ENCODE measurements around the gene HDAC9.
A peak's percentile ranks its signal among the peaks of the same experiment; 100 is the strongest.

HDAC9 gene

DNA sequence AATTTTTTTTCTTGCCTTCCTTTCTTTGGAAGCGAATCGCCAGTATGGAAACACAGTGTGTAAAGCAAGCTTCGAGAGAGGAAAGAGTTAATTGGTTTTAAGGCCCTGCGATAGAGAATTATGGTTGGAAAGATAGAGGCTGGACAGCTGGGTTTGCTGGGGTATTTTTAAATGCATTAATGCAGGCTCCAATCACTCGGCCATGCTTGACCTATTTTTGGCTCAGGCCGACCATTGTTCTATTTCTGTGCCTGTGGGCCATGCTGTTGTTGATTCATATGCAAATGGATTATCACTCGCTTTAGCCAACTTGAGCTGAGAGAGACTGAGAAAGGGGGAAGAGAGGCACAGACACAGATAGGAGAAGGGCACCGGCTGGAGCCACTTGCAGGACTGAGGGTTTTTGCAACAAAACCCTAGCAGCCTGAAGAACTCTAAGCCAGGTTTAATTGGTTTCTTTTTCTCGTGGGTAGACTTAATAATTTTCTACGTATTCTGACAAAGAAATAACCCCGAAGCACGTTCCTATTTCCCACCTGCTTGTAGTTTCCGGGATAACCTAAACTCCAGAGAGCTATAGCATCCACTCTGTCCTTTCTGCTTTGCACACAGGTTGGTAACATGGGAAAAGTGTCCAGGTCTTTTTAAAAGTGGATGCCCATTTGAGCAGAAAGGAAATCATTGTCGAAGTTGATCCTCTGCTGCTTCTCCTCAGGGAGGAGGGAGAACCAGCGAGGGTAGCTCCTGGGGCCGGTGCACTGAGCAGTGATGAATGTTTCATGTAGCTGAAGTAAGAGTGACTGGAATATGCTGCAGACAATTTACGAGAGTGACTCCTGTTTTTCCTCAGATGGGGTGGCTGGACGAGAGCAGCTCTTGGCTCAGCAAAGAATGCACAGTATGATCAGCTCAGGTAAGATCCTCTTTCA, at the start of gene HDAC9:
Gene HDAC9 (plus strand): TSS at position 338 of the 929 bp plus-strand sequence. CDS start 554 bp downstream, at position 892.
- H3K9ac ChIP-seq (ENCODE audit: low read depth, low read length, poor library complexity, severe bottlenecking), result no peak within 1 kb of the TSS
- H3K79me2 ChIP-seq (ENCODE audit: insufficient read depth, low read length), result peaks cover 65% of the 10 kb centered on the region
- no peaks in the 10 kb centered on the region for H3K9me3 ChIP-seq (ENCODE audit: insufficient read depth, low read depth, low read length)
- H3F3A ChIP-seq (ENCODE audit: low read depth), result no peaks in the 10 kb centered on the region
- peaks cover 43% of the 10 kb centered on the region for H3K4me1 ChIP-seq (ENCODE audit: insufficient read depth, low read length, poor library complexity, severe bottlenecking)
- peaks cover 6% of the 10 kb centered on the region for H4K20me1 ChIP-seq (ENCODE audit: insufficient read depth, low read length, poor library complexity, severe bottlenecking)
- H3K9me2 ChIP-seq (replicated peaks; ENCODE audit: low read depth, low read length), result no peaks in the 10 kb centered on the region
- H3K27me3 ChIP-seq (ENCODE audit: insufficient read depth, low read length, poor library complexity, severe bottlenecking), result no peaks in the 10 kb centered on the region
- peak within 1 kb of the TSS; percentile 2 for H3K4me3 ChIP-seq (ENCODE audit: low read length, poor library complexity, severe bottlenecking)
- H2AFZ ChIP-seq (ENCODE audit: low read length), result no peak within 1 kb of the TSS
- no peaks in the 10 kb centered on the region for H3K36me3 ChIP-seq (ENCODE audit: insufficient read depth, low read length)
- TF ChIP-seq, protein P1, sequence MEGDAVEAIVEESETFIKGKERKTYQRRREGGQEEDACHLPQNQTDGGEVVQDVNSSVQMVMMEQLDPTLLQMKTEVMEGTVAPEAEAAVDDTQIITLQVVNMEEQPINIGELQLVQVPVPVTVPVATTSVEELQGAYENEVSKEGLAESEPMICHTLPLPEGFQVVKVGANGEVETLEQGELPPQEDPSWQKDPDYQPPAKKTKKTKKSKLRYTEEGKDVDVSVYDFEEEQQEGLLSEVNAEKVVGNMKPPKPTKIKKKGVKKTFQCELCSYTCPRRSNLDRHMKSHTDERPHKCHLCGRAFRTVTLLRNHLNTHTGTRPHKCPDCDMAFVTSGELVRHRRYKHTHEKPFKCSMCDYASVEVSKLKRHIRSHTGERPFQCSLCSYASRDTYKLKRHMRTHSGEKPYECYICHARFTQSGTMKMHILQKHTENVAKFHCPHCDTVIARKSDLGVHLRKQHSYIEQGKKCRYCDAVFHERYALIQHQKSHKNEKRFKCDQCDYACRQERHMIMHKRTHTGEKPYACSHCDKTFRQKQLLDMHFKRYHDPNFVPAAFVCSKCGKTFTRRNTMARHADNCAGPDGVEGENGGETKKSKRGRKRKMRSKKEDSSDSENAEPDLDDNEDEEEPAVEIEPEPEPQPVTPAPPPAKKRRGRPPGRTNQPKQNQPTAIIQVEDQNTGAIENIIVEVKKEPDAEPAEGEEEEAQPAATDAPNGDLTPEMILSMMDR (conservative IDR thresholded peaks at IDR 0.05; ENCODE audit: low read length), result no peak
- no peak for TF ChIP-seq EZH2phosphoT487 (IDR thresholded peaks at IDR 0.05; ENCODE audit: borderline replicate concordance)
- peak within 1 kb of the TSS; percentile 38 for H3K4me2 ChIP-seq (ENCODE audit: low read depth, low read length, poor library complexity, severe bottlenecking)

DNA sequence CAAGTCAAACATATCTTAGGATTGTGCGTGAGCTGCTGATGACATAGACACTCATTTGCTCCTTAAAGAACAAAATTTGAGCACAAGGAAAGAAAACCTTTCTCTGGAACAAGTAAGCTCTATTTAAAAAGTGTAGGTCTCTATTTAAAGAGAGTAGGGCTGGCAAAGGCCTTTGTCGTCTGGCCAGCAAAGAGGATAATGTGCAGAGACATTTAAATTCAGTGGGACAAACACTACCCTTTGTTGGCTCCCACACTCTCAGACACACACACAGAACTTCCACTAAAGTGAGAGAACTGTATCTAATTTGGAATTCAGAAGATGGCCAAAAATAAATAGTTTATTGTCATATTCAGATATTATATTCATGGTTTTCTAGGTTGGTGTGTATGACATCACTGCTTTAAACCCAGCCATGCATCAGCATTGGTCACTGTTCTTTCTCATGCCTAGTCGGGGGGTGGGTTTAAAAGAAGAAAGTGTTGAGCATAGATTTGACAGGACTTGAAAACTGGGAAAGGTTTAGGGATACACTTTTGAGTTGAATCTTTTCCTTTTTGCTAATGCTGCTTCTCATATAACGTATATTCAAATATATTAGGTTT, 49.5 kb upstream of the HDAC9 start:
- no peaks in the 10 kb centered on the region for H3K9me2 ChIP-seq (replicated peaks; ENCODE audit: low read depth, low read length)
- H3K4me3 ChIP-seq (ENCODE audit: low read length, poor library complexity, severe bottlenecking), result no peak overlapping the region
- no peaks in the 10 kb centered on the region for H4K20me1 ChIP-seq (ENCODE audit: insufficient read depth, low read length, poor library complexity, severe bottlenecking)
- H3K9ac ChIP-seq (ENCODE audit: low read depth, low read length, poor library complexity, severe bottlenecking), result no peak overlapping the region
- peaks cover 6% of the 10 kb centered on the region; the same call in 1 of the 2 replicates for H3K9me3 ChIP-seq (ENCODE audit: insufficient read depth, low read depth, low read length)
- no peak overlapping the region for H3K4me2 ChIP-seq (ENCODE audit: low read depth, low read length, poor library complexity, severe bottlenecking)
- no peaks in the 10 kb centered on the region for H3K27me3 ChIP-seq (ENCODE audit: insufficient read depth, low read length, poor library complexity, severe bottlenecking)
- TF ChIP-seq, protein P1 (conservative IDR thresholded peaks at IDR 0.05; ENCODE audit: low read length), result no peak
- no peak for TF ChIP-seq EZH2phosphoT487 (IDR thresholded peaks at IDR 0.05; ENCODE audit: borderline replicate concordance)
- H3K79me2 ChIP-seq (ENCODE audit: insufficient read depth, low read length), result peaks cover 31% of the 10 kb centered on the region
- no peaks in the 10 kb centered on the region for H3F3A ChIP-seq (ENCODE audit: low read depth)
- no peaks in the 10 kb centered on the region for H3K4me1 ChIP-seq (ENCODE audit: insufficient read depth, low read length, poor library complexity, severe bottlenecking)
- no peak overlapping the region for H2AFZ ChIP-seq (ENCODE audit: low read length)
- H3K36me3 ChIP-seq (ENCODE audit: insufficient read depth, low read length), result peaks cover 3% of the 10 kb centered on the region; the same call in 1 of the 2 replicates

DNA sequence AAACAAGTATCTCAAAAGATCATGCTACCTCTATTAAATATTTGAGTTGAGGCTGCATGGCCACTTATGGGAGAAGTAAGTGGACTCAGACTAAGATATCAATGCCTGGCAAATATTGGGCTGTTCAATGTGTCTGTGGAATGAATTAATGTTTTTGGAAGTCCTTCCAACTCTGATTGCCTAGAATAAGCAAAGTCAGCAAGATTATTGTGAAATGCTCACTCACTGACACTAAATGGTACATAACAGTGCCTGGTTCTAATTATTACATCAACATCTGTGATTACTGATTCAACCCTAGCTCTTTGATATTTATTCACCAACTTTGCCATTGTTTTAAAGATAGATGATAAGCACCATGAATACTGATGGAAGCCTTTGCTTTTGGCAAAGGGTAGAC, 45.5 kb upstream of the HDAC9 start:
- Histone ChIP-seq H3K27me3 (ENCODE audit: insufficient read depth, low read length, poor library complexity, severe bottlenecking) (no peaks in the 10 kb centered on the region), H4K20me1 (ENCODE audit: insufficient read depth, low read length, poor library complexity, severe bottlenecking) (no peaks in the 10 kb centered on the region), H3K79me2 (ENCODE audit: insufficient read depth, low read length) (peaks cover 27% of the 10 kb centered on the region), H3K4me2 (ENCODE audit: low read depth, low read length, poor library complexity, severe bottlenecking) (no peak overlapping the region), H3K4me1 (ENCODE audit: insufficient read depth, low read length, poor library complexity, severe bottlenecking) (peaks cover 7% of the 10 kb centered on the region), H3F3A (ENCODE audit: low read depth) (no peaks in the 10 kb centered on the region), H3K9ac (ENCODE audit: low read depth, low read length, poor library complexity, severe bottlenecking) (no peak overlapping the region), H3K36me3 (ENCODE audit: insufficient read depth, low read length) (peaks cover 15% of the 10 kb centered on the region; the same call in 1 of the 2 replicates), H3K9me2 (replicated peaks; ENCODE audit: low read depth, low read length) (no peaks in the 10 kb centered on the region), H2AFZ (ENCODE audit: low read length) (no peak overlapping the region), H3K4me3 (ENCODE audit: low read length, poor library complexity, severe bottlenecking) (no peak overlapping the region), H3K9me3 (ENCODE audit: insufficient read depth, low read depth, low read length) (peaks cover 17% of the 10 kb centered on the region)
- TF ChIP-seq, protein P1 (conservative IDR thresholded peaks at IDR 0.05; ENCODE audit: low read length), result no peak
- TF ChIP-seq EZH2phosphoT487 (IDR thresholded peaks at IDR 0.05; ENCODE audit: borderline replicate concordance), result no peak

Data from Loucy (cell line).